ENCODE data around the gene TTL.
A peak's percentile ranks its signal among the peaks of the same experiment; 100 is the strongest.
"Not testable (repeated sequence)": the region's sequence is repeated elsewhere in the genome, so short reads cannot be mapped to it uniquely, and the experiment has no call there.

TTL gene

GRCh38 chr2:112474844-112475486 lies 7.0 kb upstream of the TTL start:
- DNase-seq (ENCODE audit: low spot score): peak; percentile 78

GRCh38 chr2:112476434-112476833 lies 5.5 kb upstream of the TTL start:
- DNase-seq (ENCODE audit: low spot score): no peak

GRCh38 chr2:112480530-112481049 lies 1.4 kb upstream of the TTL start:
- no peak for DNase-seq (ENCODE audit: low spot score)

- DNase-seq (ENCODE audit: low spot score): peak; percentile 93
These were observed 867 bp upstream of the TTL start for GRCh38 chr2:112481050-112481527.

GRCh38 chr2:112482309-112483041 lies 519 bp downstream of the TTL start:
- peak; percentile 50 for DNase-seq (ENCODE audit: low spot score)

- DNase-seq (ENCODE audit: low spot score): peak; percentile 55
These were observed 1.1 kb downstream of the TTL start for GRCh38 chr2:112483042-112483473.

- DNase-seq (ENCODE audit: low spot score): no peak
These were observed 1.9 kb downstream of the TTL start for GRCh38 chr2:112483831-112484230.

GRCh38 chr2:112485849-112486248 lies 3.9 kb downstream of the TTL start:
- DNase-seq (ENCODE audit: low spot score): no peak

GRCh38 chr2:112486895-112487294 lies 4.9 kb downstream of the TTL start:
- DNase-seq (ENCODE audit: low spot score): no peak

- DNase-seq (ENCODE audit: low spot score): no peak
These were observed 5.5 kb downstream of the TTL start for GRCh38 chr2:112487444-112487961.

- no peak for DNase-seq (ENCODE audit: low spot score)
These were observed 6.2 kb downstream of the TTL start for GRCh38 chr2:112488201-112488600.

GRCh38 chr2:112491946-112492345 lies 10.0 kb downstream of the TTL start:
- no peak for DNase-seq (ENCODE audit: low spot score)

GRCh38 chr2:112493048-112493447 lies 11.1 kb downstream of the TTL start:
- no peak for DNase-seq (ENCODE audit: low spot score)

- peak; percentile 83 for DNase-seq (ENCODE audit: low spot score)
These were observed 12.1 kb downstream of the TTL start for GRCh38 chr2:112493858-112494648.

- DNase-seq (ENCODE audit: low spot score): no peak
These were observed 12.9 kb downstream of the TTL start for GRCh38 chr2:112494828-112495227.

GRCh38 chr2:112495878-112496277 lies 13.9 kb downstream of the TTL start:
- not testable (repeated sequence) for DNase-seq (ENCODE audit: low spot score)

GRCh38 chr2:112500850-112501484 lies 19.0 kb downstream of the TTL start:
- DNase-seq (ENCODE audit: low spot score): peak; percentile 32

- not testable (repeated sequence) for DNase-seq (ENCODE audit: low spot score)
These were observed 27.5 kb downstream of the TTL start for GRCh38 chr2:112509239-112509998.

GRCh38 chr2:112516801-112517200 lies 34.8 kb downstream of the TTL start:
- no peak for DNase-seq (ENCODE audit: low spot score)

GRCh38 chr2:112518807-112519206 lies 36.9 kb downstream of the TTL start:
- DNase-seq (ENCODE audit: low spot score): no peak

- no peak for DNase-seq (ENCODE audit: low spot score)
These were observed 37.5 kb downstream of the TTL start for GRCh38 chr2:112519506-112519905.
